Cardiac muscle cell (in vitro differentiated cells and primary cell): ENCODE measurements around the gene TXNDC5. TPM values are rescaled to one million over a fixed set of nuclear protein-coding genes. Genes with fewer than 3 reads are reported as not detected.

Experiments
- DNase-seq, 2 donors: peaks; one replicate each; pipeline versions ENCODE4 v3.0.0 to v3.0.0-alpha.2; 2010 to 2017; ENCODE audit warnings: low read depth in 1 of 2, low spot score in 1 of 2
- H3K27ac ChIP-seq: fragments of 200-600 bp; sonication (generic); 2 replicates; pipeline ENCODE4 v1.5.1; 2016
- H3K27me3 ChIP-seq: fragments of 200-600 bp; sonication (generic); 2 replicates; pipeline ENCODE4 v1.6.0; 2016; ENCODE audit warnings: control low read depth
- H3K36me3 ChIP-seq: fragments of 200-600 bp; sonication (generic); 2 replicates; pipeline ENCODE4 v1.5.1; 2016; ENCODE audit warnings: control low read depth
- H3K4me1 ChIP-seq: fragments of 200-600 bp; sonication (generic); 2 replicates; pipeline ENCODE4 v1.8.1; 2017; ENCODE audit warnings: low read depth, mild to moderate bottlenecking, mixed run types
- H3K4me3 ChIP-seq: fragments of 200-600 bp; sonication (generic); 2 replicates; pipeline ENCODE4 v1.5.1; 2016; ENCODE audit warnings: mild to moderate bottlenecking
- H3K9me3 ChIP-seq: fragments of 200-600 bp; sonication (generic); 2 replicates; pipeline ENCODE4 v1.5.1; 2017; ENCODE audit warnings: low read depth, mild to moderate bottlenecking, control low read depth
- polyA plus RNA-seq: library from polyadenylated mRNA; unstranded; fragments of >200 nt; fragmentation: Nextera tagmentation; extraction: Ambion mirVana; gene quantifications from 2 replicates; pipeline ENCODE4 v1.2.1, GENCODE V29; 2016
- total RNA-seq: library from RNA; depleted of rRNA; stranded (reverse); fragments of >200 nt; gene quantifications from 2 replicates; pipeline ENCODE4 v1.2.3, GENCODE V29; 2016
- TF ChIP-seq, protein P1 (sequence below): IDR thresholded peaks from 2 replicates; pipeline ENCODE4 v1.5.1; 2012; ENCODE audit warnings: low read depth, mild to moderate bottlenecking, low read length

TXNDC5 gene
- total and polyA plus RNA-seq, 2 experiments from 2014 or later, result 73.1 to 111 TPM

DNA sequence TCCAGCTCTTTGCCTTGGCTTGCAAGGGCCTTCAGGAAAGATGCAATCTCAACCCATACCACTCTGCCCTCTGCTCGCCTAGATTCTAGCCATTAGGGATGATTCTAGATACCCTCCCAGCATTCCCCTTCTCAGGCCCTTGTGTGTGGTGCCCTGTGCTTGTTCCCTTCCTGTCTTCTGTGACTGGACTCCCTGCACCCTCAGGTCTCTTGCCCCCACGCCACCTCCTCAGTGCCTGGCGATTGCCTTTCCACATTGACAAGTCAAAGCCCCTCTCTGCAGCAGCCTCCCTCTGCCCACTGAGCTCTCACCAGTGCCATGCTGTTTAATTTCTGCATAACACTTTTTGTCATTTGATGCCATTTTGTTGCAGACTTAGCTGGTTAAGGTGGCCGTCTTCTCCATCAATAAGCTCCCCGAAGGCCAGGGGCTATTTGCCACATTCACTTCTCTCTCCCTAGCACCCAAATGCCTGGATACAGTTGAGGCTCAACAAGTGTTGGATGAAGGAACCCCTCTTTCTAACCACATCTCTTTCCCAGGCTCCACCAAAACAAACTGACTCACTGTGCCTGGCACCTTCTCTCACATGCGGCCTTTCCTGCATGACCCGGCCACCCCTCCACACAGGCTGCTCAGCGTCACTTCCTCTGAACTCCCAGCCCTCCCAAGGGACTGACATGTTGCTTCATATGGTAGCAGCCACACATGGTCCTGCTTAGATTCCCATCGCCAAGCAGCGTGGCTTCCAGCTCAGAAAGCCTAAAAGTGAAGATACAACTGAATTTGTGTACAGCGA, 4.6 kb upstream of the TXNDC5 start:
- no peaks in the 10 kb centered on the region for H3K36me3 ChIP-seq
- no peak overlapping the region for H3K27ac ChIP-seq
- H3K27me3 ChIP-seq, result peaks cover 35% of the 10 kb centered on the region
- TF ChIP-seq, protein P1, sequence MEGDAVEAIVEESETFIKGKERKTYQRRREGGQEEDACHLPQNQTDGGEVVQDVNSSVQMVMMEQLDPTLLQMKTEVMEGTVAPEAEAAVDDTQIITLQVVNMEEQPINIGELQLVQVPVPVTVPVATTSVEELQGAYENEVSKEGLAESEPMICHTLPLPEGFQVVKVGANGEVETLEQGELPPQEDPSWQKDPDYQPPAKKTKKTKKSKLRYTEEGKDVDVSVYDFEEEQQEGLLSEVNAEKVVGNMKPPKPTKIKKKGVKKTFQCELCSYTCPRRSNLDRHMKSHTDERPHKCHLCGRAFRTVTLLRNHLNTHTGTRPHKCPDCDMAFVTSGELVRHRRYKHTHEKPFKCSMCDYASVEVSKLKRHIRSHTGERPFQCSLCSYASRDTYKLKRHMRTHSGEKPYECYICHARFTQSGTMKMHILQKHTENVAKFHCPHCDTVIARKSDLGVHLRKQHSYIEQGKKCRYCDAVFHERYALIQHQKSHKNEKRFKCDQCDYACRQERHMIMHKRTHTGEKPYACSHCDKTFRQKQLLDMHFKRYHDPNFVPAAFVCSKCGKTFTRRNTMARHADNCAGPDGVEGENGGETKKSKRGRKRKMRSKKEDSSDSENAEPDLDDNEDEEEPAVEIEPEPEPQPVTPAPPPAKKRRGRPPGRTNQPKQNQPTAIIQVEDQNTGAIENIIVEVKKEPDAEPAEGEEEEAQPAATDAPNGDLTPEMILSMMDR, result no peak
- peak in 1 of 2 donors; percentile 98 for DNase-seq
- H3K4me1 ChIP-seq, result no peaks in the 10 kb centered on the region
- H3K9me3 ChIP-seq, result no peaks in the 10 kb centered on the region
- H3K4me3 ChIP-seq, result no peak overlapping the region

DNA sequence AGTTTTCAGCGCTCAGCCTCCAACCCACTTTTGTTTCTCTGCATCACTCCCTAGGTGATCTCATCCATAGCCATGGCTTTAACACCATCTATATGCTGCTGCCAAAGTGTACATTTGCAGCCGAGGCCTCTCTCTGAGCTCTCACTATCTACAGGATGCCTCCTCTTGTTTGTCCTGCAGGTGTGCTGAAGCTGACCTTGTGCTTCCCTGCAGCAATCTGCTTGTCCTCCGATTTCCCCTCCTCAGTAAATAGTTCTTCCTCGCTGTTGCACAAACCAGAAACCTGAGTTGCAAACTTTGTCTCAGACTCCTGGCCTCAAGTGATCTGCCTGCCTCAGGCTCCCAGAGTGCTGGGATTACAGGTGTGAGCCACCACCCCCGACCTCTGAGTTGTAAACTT, 3.7 kb upstream of the TXNDC5 start:
- no peak overlapping the region for H3K4me3 ChIP-seq
- no peaks in the 10 kb centered on the region for H3K4me1 ChIP-seq
- no peaks in the 10 kb centered on the region for H3K36me3 ChIP-seq
- H3K9me3 ChIP-seq, result no peaks in the 10 kb centered on the region
- H3K27ac ChIP-seq, result no peak overlapping the region
- DNase-seq, result no peak
- peaks cover 35% of the 10 kb centered on the region for H3K27me3 ChIP-seq
- TF ChIP-seq, protein P1, result no peak

DNA sequence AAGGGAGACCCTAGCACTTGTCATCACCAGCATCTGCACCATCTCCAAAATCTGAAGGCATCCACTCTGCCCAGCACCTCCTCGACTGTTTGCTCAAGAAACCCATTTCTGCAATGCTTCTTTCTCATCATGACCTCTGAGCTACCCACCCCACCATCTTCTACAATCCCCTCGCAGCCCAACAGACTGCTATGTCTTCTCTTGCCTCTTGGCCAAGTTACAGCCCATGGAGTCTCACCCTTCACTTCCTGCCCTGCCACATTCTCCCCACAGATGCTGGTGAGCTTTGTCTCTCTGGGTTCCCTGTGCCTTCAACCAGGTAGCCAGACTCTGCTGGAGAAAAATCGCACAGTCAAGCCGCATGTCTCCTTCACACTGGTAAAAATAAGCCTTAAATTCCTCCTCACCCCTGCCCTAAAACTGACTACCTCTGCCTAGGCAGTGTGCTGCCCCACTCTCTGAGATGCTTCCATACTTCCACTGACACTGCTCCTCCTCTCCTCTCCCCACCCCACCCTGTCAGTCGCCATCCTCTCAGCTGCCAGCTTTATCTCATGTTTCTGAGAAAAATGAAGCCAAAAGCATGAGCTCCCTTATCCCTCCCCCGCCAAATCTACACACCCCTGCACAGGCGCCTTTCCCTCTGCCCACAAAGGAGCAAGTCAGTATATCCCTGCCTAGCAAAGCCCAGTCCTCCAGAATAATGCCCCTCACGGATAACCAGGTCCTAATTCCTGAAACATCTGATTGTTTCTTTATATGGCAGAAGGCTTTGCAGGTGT, 2.3 kb upstream of the TXNDC5 start:
- Histone ChIP-seq H3K27me3 (peaks cover 35% of the 10 kb centered on the region), H3K9me3 (no peaks in the 10 kb centered on the region), H3K4me3 (no peak overlapping the region), H3K4me1 (no peaks in the 10 kb centered on the region), H3K27ac (no peak overlapping the region), H3K36me3 (no peaks in the 10 kb centered on the region)
- DNase-seq, result peak in 1 of 2 donors; percentile 48
- TF ChIP-seq, protein P1, result no peak

DNA sequence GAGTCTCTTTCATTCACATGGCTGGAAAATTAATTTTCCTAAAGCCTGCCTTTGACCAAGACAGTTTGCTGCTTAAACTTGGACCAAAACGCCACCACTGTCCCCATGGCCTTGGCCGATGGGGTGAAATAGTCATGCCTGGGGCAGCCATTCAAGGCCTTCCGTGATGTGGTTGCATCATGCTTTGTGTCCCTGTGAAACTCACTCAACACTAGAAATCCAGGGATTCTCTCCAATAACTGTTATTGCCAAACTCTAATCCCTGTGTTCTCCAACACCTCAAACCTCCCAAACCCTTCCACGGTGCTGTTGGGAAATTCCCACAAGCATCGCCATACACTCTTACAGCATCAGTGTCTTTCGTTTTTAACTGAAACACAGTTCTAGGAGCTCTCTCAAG, 1.4 kb upstream of the TXNDC5 start:
- Histone ChIP-seq H3K36me3 (no peaks in the 10 kb centered on the region), H3K9me3 (no peaks in the 10 kb centered on the region), H3K4me1 (no peaks in the 10 kb centered on the region), H3K27me3 (peaks cover 35% of the 10 kb centered on the region), H3K27ac (no peak overlapping the region), H3K4me3 (no peak overlapping the region)
- DNase-seq, result no peak
- TF ChIP-seq, protein P1, result no peak

DNA sequence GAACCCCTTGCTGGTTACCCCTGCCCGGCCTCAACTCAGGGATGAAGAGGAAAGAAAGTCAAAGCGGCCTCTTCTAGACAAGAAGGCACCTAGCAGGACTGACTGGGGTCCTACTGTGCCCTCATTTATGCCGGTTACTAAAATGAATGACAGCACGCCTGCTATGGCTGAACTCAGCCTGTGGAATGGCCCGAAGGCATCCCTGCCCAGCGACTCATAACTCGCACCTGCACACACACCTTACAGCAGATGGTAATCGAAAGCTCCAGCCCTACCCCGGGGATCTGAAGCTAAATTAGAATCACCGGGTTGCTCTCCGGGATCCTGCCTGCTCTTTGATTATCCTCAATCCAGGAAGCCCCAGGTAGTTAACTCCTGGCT, 747 bp upstream of the TXNDC5 start:
- Histone ChIP-seq H3K4me1 (no peaks in the 10 kb centered on the region), H3K27me3 (peaks cover 35% of the 10 kb centered on the region), H3K9me3 (no peaks in the 10 kb centered on the region), H3K36me3 (no peaks in the 10 kb centered on the region), H3K4me3 (peak overlapping the region; percentile 52), H3K27ac (no peak overlapping the region)
- no peak for DNase-seq
- TF ChIP-seq, protein P1, result no peak
